ENCODE data around the gene SF3B3.

DNA sequence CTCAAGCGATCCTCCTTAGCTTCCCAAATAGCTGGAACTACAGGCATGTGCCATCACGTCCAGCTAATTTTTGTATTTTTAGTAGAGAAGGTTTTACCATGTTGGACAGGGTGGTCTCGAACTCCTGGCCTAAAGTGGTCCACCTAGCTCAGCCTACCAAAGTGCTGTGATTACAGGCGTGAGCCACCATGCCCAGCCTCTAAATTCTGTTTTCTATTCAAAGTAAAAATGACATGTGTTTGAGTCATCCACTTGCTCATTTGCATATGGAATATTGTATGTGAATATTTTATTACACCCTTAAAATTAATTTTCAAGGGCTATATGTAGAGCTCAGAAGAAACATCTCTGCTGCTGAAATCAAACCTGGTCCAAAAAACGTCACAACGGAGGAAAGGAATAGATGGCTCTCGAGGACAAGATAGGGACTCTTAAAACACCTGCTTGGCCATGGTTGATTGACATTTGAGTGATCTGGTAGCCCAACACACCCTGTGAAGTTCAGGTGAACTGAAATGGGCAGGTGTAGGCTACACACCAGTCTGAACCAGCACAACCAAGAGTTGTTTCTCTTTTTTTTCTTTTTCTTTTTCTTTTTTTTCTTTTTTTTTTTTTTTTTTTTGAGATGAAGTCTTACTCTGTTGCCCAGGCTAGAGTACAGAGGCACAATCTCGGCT is 51.1 kb downstream of the SF3B3 start:
- TF ChIP-seq, protein P1, sequence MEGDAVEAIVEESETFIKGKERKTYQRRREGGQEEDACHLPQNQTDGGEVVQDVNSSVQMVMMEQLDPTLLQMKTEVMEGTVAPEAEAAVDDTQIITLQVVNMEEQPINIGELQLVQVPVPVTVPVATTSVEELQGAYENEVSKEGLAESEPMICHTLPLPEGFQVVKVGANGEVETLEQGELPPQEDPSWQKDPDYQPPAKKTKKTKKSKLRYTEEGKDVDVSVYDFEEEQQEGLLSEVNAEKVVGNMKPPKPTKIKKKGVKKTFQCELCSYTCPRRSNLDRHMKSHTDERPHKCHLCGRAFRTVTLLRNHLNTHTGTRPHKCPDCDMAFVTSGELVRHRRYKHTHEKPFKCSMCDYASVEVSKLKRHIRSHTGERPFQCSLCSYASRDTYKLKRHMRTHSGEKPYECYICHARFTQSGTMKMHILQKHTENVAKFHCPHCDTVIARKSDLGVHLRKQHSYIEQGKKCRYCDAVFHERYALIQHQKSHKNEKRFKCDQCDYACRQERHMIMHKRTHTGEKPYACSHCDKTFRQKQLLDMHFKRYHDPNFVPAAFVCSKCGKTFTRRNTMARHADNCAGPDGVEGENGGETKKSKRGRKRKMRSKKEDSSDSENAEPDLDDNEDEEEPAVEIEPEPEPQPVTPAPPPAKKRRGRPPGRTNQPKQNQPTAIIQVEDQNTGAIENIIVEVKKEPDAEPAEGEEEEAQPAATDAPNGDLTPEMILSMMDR (conservative IDR thresholded peaks at IDR 0.05) = no peak
- no peak for TF ChIP-seq EZH2 (IDR thresholded peaks at IDR 0.05; ENCODE audit: low read depth)

Measured in PC-9 (cell line).